GM19099 (cell line): ENCODE data around the gene OR9Q2.
"Not testable (repeated sequence)": the region's sequence is repeated elsewhere in the genome, so short reads cannot be mapped to it uniquely, and the experiment has no call there.

Experiments used
- POLR2A ChIP-seq: IDR thresholded peaks from 3 replicates; pipeline ENCODE4 v1.6.1; 2011; ENCODE audit warnings: low read depth; ENCODE audit not compliant: insufficient read length; ENCODE audit errors: extremely low read depth

OR9Q2 gene

GRCh38 chr11:58188770-58189169 lies at the start of gene OR9Q2:
TSS of gene OR9Q2 (plus strand) at chr11:58189070. CDS start at chr11:58190491, 1,421 bp downstream.
- TF ChIP-seq POLR2A: no peak

GRCh38 chr11:58142761-58143160 lies 46.1 kb upstream of the OR9Q2 start:
- no peak for TF ChIP-seq POLR2A

- no peak for TF ChIP-seq POLR2A
Measured at GRCh38 chr11:58152781-58153180, 36.1 kb upstream of the OR9Q2 start.

- TF ChIP-seq POLR2A: no peak
Measured at GRCh38 chr11:58164389-58164788, 24.5 kb upstream of the OR9Q2 start.

GRCh38 chr11:58164990-58165389 lies 23.9 kb upstream of the OR9Q2 start:
- TF ChIP-seq POLR2A: no peak

GRCh38 chr11:58165504-58166106 lies 23.3 kb upstream of the OR9Q2 start:
- TF ChIP-seq POLR2A: no peak

GRCh38 chr11:58177409-58178054 lies 11.3 kb upstream of the OR9Q2 start:
- TF ChIP-seq POLR2A: no peak

- TF ChIP-seq POLR2A: no peak
Measured at GRCh38 chr11:58178444-58178843, 10.4 kb upstream of the OR9Q2 start.

GRCh38 chr11:58179648-58180047 lies 9.2 kb upstream of the OR9Q2 start:
- TF ChIP-seq POLR2A: no peak

- TF ChIP-seq POLR2A: no peak
Measured at GRCh38 chr11:58186938-58187337, 1.9 kb upstream of the OR9Q2 start.

- no peak for TF ChIP-seq POLR2A
Measured at GRCh38 chr11:58192229-58192628, 3.4 kb downstream of the OR9Q2 start.

GRCh38 chr11:58193391-58193790 lies 4.5 kb downstream of the OR9Q2 start:
- no peak for TF ChIP-seq POLR2A

- no peak for TF ChIP-seq POLR2A
Measured at GRCh38 chr11:58195939-58196338, 7.1 kb downstream of the OR9Q2 start.

GRCh38 chr11:58199271-58199670 lies 10.4 kb downstream of the OR9Q2 start:
- TF ChIP-seq POLR2A: no peak

GRCh38 chr11:58204042-58204441 lies 15.2 kb downstream of the OR9Q2 start, which contains the start of gene OR1S2:
TSS of gene OR1S2 (minus strand) at chr11:58204142. CDS start at chr11:58204142, 0 bp downstream.
- TF ChIP-seq POLR2A: no peak

GRCh38 chr11:58212420-58212819 lies 23.6 kb downstream of the OR9Q2 start, which contains the start of gene OR1S1:
TSS of gene OR1S1 (plus strand) at chr11:58212720.
- TF ChIP-seq POLR2A: not testable (repeated sequence)
